ENCODE results near the gene FBXL7.

The FBXL7 gene

DNA sequence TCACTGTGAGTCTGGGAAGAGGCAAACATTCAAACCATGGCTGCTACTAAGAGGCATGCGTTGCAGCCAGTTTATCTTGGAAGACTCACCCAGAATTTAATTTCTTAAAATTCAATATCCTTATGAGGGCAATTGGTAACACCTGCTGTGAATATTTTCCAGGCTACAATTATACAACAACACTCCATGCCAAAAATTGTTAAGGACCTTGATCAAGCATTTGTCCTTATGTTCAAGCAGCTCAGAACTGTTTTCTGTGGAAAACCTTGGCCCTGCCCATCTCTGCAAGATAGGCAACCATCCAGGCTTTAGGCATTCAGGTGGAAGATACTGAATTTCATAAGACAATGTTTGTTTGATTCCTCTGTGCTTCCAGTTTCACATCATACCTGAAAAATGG, 327.8 kb downstream of the FBXL7 start:
- H3F3A ChIP-seq (ENCODE audit: insufficient read depth): no peaks in the 10 kb centered on the region
- H3K36me3 ChIP-seq (ENCODE audit: low read length): no peaks in the 10 kb centered on the region
- H3K27me3 ChIP-seq (ENCODE audit: low read length): no peaks in the 10 kb centered on the region
- no peak overlapping the region for H2AFZ ChIP-seq (ENCODE audit: low read depth, low read length, severe bottlenecking)
- no peak overlapping the region for H3K4me2 ChIP-seq (ENCODE audit: low read depth, low read length, poor library complexity, severe bottlenecking)
- no peaks in the 10 kb centered on the region for H3K9me3 ChIP-seq (ENCODE audit: insufficient read depth, low read length)
- no peak overlapping the region for H3K9ac ChIP-seq (ENCODE audit: low read length)
- no peak for TF ChIP-seq EZH2phosphoT487 (conservative IDR thresholded peaks at IDR 0.05; ENCODE audit: low read length)
- no peaks in the 10 kb centered on the region for H3K79me2 ChIP-seq (ENCODE audit: insufficient read depth, low read length)
- H3K9me2 ChIP-seq (replicated peaks; ENCODE audit: insufficient read depth, low read length): no peaks in the 10 kb centered on the region
- H4K20me1 ChIP-seq (ENCODE audit: low read depth, low read length): no peaks in the 10 kb centered on the region
- H3K27ac ChIP-seq (ENCODE audit: low read depth, low read length): no peak overlapping the region
- H3K4me3 ChIP-seq (ENCODE audit: insufficient read depth, low read length, poor library complexity, severe bottlenecking): no peak overlapping the region

DNA sequence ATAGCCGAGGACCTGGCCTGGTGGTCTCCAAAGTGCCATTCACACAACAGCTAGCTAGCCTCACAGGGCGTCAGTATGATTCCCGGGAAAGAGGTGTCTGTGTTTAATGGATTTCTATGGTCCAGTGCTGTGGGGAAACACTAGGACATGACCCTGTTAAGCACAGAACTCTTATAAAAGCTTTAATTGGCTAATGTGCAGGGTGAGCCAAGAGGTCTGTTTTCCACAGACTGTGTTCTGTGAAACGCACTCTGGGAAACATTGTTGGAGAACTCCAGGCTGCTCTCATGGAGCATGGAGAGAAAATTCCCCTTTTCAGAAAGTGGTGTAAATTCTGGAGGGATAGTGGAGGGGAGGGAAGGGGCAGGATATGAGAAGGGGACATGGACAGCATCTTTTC, 331.4 kb downstream of the FBXL7 start:
- Histone ChIP-seq H3K36me3 (ENCODE audit: low read length) (no peaks in the 10 kb centered on the region), H3K9ac (ENCODE audit: low read length) (no peak overlapping the region), H3F3A (ENCODE audit: insufficient read depth) (no peaks in the 10 kb centered on the region), H3K27ac (ENCODE audit: low read depth, low read length) (no peak overlapping the region), H3K79me2 (ENCODE audit: insufficient read depth, low read length) (no peaks in the 10 kb centered on the region), H2AFZ (ENCODE audit: low read depth, low read length, severe bottlenecking) (no peak overlapping the region), H3K9me2 (replicated peaks; ENCODE audit: insufficient read depth, low read length) (no peaks in the 10 kb centered on the region), H3K27me3 (ENCODE audit: low read length) (no peaks in the 10 kb centered on the region), H3K9me3 (ENCODE audit: insufficient read depth, low read length) (no peaks in the 10 kb centered on the region), H4K20me1 (ENCODE audit: low read depth, low read length) (no peaks in the 10 kb centered on the region), H3K4me2 (ENCODE audit: low read depth, low read length, poor library complexity, severe bottlenecking) (no peak overlapping the region), H3K4me3 (ENCODE audit: insufficient read depth, low read length, poor library complexity, severe bottlenecking) (no peak overlapping the region)
- no peak for TF ChIP-seq EZH2phosphoT487 (conservative IDR thresholded peaks at IDR 0.05; ENCODE audit: low read length)
- TF ChIP-seq, protein P1, sequence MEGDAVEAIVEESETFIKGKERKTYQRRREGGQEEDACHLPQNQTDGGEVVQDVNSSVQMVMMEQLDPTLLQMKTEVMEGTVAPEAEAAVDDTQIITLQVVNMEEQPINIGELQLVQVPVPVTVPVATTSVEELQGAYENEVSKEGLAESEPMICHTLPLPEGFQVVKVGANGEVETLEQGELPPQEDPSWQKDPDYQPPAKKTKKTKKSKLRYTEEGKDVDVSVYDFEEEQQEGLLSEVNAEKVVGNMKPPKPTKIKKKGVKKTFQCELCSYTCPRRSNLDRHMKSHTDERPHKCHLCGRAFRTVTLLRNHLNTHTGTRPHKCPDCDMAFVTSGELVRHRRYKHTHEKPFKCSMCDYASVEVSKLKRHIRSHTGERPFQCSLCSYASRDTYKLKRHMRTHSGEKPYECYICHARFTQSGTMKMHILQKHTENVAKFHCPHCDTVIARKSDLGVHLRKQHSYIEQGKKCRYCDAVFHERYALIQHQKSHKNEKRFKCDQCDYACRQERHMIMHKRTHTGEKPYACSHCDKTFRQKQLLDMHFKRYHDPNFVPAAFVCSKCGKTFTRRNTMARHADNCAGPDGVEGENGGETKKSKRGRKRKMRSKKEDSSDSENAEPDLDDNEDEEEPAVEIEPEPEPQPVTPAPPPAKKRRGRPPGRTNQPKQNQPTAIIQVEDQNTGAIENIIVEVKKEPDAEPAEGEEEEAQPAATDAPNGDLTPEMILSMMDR (IDR thresholded peaks at IDR 0.05; ENCODE audit: insufficient read depth, low read length, poor library complexity, severe bottlenecking): no peak

DNA sequence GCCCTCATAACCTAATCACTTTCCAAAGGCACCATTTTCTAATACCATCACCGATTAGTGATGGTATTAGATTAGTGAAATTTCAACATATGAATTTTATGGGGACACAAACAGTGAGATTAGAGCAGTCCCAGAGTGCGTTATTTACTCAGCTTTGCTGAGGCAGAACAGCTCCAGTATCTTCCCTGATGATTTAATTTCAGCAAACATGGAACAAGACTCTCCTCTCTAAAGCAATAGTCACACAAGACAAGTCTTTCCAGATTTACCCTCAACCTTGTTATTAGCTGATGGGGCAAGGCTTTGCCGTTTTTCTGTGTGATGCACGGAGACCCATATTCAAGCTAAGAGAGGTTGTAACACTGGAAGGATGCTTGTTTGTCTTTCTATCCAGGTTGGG, 333.4 kb downstream of the FBXL7 start:
- Histone ChIP-seq H3K4me3 (ENCODE audit: insufficient read depth, low read length, poor library complexity, severe bottlenecking) (no peak overlapping the region), H4K20me1 (ENCODE audit: low read depth, low read length) (no peaks in the 10 kb centered on the region), H3K27ac (ENCODE audit: low read depth, low read length) (no peak overlapping the region), H3K4me2 (ENCODE audit: low read depth, low read length, poor library complexity, severe bottlenecking) (no peak overlapping the region), H2AFZ (ENCODE audit: low read depth, low read length, severe bottlenecking) (no peak overlapping the region), H3K9ac (ENCODE audit: low read length) (no peak overlapping the region), H3K9me3 (ENCODE audit: insufficient read depth, low read length) (no peaks in the 10 kb centered on the region), H3K27me3 (ENCODE audit: low read length) (no peaks in the 10 kb centered on the region), H3K79me2 (ENCODE audit: insufficient read depth, low read length) (no peaks in the 10 kb centered on the region), H3F3A (ENCODE audit: insufficient read depth) (no peaks in the 10 kb centered on the region), H3K9me2 (replicated peaks; ENCODE audit: insufficient read depth, low read length) (no peaks in the 10 kb centered on the region), H3K36me3 (ENCODE audit: low read length) (no peaks in the 10 kb centered on the region)
- TF ChIP-seq EZH2phosphoT487 (conservative IDR thresholded peaks at IDR 0.05; ENCODE audit: low read length): no peak
- TF ChIP-seq, protein P1 (IDR thresholded peaks at IDR 0.05; ENCODE audit: insufficient read depth, low read length, poor library complexity, severe bottlenecking): no peak

DNA sequence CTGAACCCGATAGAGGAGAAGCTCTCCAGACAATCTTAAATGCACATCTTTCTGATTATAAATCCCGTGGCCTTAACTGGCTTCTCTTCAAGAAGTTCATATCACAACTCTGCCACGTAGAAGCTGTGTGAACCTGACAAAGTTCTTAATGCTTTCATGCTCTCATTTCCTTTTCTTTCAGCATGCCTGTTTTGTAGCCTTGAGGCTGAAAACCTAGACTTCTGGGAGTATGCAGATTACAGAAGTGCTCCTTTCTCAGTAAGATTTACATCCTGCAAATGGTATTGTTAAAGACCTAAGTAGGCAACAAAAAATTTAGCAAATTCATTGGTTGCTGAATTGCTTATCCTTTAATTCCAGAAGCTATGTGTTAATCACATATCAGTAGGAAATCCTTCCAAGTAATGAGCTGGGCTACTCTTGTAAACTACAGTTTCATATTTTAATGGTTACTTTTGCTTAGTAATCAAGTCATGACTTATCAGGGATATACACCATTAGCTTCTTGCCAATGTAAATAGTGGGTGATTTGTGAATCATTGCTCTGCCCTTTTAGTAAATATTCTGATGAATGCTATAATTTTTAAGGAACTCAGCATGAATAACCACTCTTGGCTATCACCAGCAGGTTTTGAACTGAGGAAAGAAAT, 334.7 kb downstream of the FBXL7 start:
- Histone ChIP-seq H3K27ac (ENCODE audit: low read depth, low read length) (no peak overlapping the region), H3K9me3 (ENCODE audit: insufficient read depth, low read length) (no peaks in the 10 kb centered on the region), H4K20me1 (ENCODE audit: low read depth, low read length) (no peaks in the 10 kb centered on the region), H3K4me3 (ENCODE audit: insufficient read depth, low read length, poor library complexity, severe bottlenecking) (no peak overlapping the region), H3K9me2 (replicated peaks; ENCODE audit: insufficient read depth, low read length) (no peaks in the 10 kb centered on the region), H3K9ac (ENCODE audit: low read length) (no peak overlapping the region), H3K4me2 (ENCODE audit: low read depth, low read length, poor library complexity, severe bottlenecking) (no peak overlapping the region), H3K27me3 (ENCODE audit: low read length) (no peaks in the 10 kb centered on the region), H2AFZ (ENCODE audit: low read depth, low read length, severe bottlenecking) (no peak overlapping the region), H3K36me3 (ENCODE audit: low read length) (no peaks in the 10 kb centered on the region), H3F3A (ENCODE audit: insufficient read depth) (no peaks in the 10 kb centered on the region), H3K79me2 (ENCODE audit: insufficient read depth, low read length) (no peaks in the 10 kb centered on the region)
- TF ChIP-seq EZH2phosphoT487 (conservative IDR thresholded peaks at IDR 0.05; ENCODE audit: low read length): no peak
- TF ChIP-seq, protein P1 (IDR thresholded peaks at IDR 0.05; ENCODE audit: insufficient read depth, low read length, poor library complexity, severe bottlenecking): no peak
